ENCODE results near the gene LCN1.

GRCh38 chr9:135526730-135527571, 5.7 kb downstream of the LCN1 start:
- no peak for TF ChIP-seq CTCF (conservative IDR thresholded peaks at IDR 0.05; ENCODE audit: low read length)
- no peak for TF ChIP-seq EZH2phosphoT487 (IDR thresholded peaks at IDR 0.05; ENCODE audit: borderline replicate concordance, low read depth, low read length)
